NCI-H2081 treated with DMSO at 0.1 percent for 48 hours (cell line): ENCODE results near the gene CRTC1.

ENCODE experiments used
- DNase-seq: peaks from one replicate; lab custom pipeline; 2025; lab: John Stamatoyannopoulos, UW

Gene CRTC1

GRCh38 chr19:18700501-18701249 is 17.2 kb downstream of the CRTC1 start:
- DNase-seq = peak; percentile 74

- DNase-seq = no peak
Observed at GRCh38 chr19:18701250-18701608, 17.7 kb downstream of the CRTC1 start.

- no peak for DNase-seq
Observed at GRCh38 chr19:18704054-18704453, 20.6 kb downstream of the CRTC1 start.

- no peak for DNase-seq
Observed at GRCh38 chr19:18704971-18705370, 21.5 kb downstream of the CRTC1 start.

- DNase-seq = no peak
Observed at GRCh38 chr19:18708452-18709231, 25.2 kb downstream of the CRTC1 start.

- no peak for DNase-seq
Observed at GRCh38 chr19:18709546-18709945, 26.1 kb downstream of the CRTC1 start.

- DNase-seq = no peak
Observed at GRCh38 chr19:18710186-18710585, 26.7 kb downstream of the CRTC1 start.

- no peak for DNase-seq
Observed at GRCh38 chr19:18710996-18711751, 27.7 kb downstream of the CRTC1 start.

- no peak for DNase-seq
Observed at GRCh38 chr19:18711893-18712292, 28.4 kb downstream of the CRTC1 start.

- DNase-seq = no peak
Observed at GRCh38 chr19:18712981-18713380, 29.5 kb downstream of the CRTC1 start.

GRCh38 chr19:18713550-18714117 is 30.2 kb downstream of the CRTC1 start:
- no peak for DNase-seq

- no peak for DNase-seq
Observed at GRCh38 chr19:18715416-18715815, 31.9 kb downstream of the CRTC1 start.

- DNase-seq = no peak
Observed at GRCh38 chr19:18716857-18717256, 33.4 kb downstream of the CRTC1 start.

GRCh38 chr19:18717601-18718000 is 34.1 kb downstream of the CRTC1 start:
- DNase-seq = no peak

- no peak for DNase-seq
Observed at GRCh38 chr19:18718015-18718526, 34.6 kb downstream of the CRTC1 start.

GRCh38 chr19:18718846-18719458 is 35.5 kb downstream of the CRTC1 start:
- DNase-seq = no peak

GRCh38 chr19:18719541-18719940 is 36.1 kb downstream of the CRTC1 start:
- no peak for DNase-seq

- DNase-seq = no peak
Observed at GRCh38 chr19:18723871-18724377, 40.4 kb downstream of the CRTC1 start.

- no peak for DNase-seq
Observed at GRCh38 chr19:18725841-18726770, 42.6 kb downstream of the CRTC1 start.

- no peak for DNase-seq
Observed at GRCh38 chr19:18726846-18727245, 43.4 kb downstream of the CRTC1 start.
